GM12875 (cell line): ENCODE data around the gene KLK13.

Source experiments
- H3K4me3 ChIP-seq: one replicate; pipeline ENCODE4 v1.5.1; 2011; ENCODE audit warnings: low read depth, low read length, control low read depth
- TF ChIP-seq, protein P1 (sequence below): IDR thresholded peaks from 2 replicates; pipeline ENCODE4 v1.5.1; 2011; ENCODE audit warnings: low read depth, mild to moderate bottlenecking, control low read depth, inconsistent platforms, low read length, moderate library complexity, borderline replicate concordance; ENCODE audit not compliant: insufficient read depth

Gene KLK13

DNA sequence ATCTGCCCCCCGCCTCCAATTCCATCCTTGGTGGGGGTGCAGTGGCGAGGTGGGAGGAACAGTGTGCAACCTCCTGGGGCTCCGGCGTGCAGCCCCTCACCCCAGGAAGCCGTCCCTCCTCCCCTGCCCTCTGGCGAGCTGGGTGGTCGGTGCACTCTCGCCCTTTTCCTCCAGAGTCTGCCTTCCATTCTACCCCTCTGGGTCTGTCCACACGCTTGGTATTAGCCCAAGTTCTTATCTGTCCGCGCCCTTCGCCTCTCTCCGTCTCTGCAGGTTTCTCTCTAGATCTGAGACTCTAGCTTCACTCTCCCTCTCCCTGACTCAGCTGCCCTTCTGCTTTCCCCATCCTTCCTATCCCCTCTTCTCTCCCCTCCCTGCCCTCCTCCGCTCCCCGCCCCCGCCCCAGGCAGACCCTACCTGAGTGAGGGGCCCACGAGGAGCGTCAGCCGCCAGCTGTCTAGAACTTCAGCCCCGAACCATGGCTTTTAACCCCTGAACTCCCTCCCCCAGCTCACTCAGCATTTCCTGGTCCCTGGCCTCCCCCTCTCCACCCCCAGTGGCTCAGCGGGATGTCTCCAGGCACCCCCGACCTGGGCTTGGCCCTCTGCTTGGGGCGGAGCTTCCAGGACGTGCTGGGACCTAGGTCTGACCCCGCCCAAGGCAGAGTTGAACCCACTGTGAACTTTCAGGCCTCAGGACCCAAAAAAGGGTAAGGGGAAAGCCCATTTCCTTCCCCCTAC lies 499 bp upstream of the KLK13 start:
- TF ChIP-seq, protein P1, sequence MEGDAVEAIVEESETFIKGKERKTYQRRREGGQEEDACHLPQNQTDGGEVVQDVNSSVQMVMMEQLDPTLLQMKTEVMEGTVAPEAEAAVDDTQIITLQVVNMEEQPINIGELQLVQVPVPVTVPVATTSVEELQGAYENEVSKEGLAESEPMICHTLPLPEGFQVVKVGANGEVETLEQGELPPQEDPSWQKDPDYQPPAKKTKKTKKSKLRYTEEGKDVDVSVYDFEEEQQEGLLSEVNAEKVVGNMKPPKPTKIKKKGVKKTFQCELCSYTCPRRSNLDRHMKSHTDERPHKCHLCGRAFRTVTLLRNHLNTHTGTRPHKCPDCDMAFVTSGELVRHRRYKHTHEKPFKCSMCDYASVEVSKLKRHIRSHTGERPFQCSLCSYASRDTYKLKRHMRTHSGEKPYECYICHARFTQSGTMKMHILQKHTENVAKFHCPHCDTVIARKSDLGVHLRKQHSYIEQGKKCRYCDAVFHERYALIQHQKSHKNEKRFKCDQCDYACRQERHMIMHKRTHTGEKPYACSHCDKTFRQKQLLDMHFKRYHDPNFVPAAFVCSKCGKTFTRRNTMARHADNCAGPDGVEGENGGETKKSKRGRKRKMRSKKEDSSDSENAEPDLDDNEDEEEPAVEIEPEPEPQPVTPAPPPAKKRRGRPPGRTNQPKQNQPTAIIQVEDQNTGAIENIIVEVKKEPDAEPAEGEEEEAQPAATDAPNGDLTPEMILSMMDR: no peak
- H3K4me3 ChIP-seq: no peak overlapping the region

DNA sequence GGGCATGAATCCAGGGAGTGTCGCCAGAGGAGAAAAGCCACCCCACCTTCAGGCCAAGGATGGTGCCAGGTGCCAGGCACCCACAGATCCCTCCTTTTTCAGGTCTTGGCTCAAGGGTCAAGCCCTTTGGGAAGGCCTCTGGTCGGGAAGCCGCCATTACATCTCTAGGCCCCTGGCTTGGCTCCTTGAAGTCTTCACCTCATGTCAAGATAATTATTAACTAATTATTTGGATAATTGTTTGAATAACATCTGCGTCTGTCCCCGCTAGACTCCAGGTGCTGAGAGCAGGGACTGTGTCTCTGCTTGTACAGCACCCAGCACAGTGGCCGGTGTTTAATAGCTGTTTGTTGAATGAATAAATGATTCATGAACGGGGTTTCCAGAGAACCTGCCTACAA lies 1.2 kb downstream of the KLK13 start:
- no peak overlapping the region for H3K4me3 ChIP-seq
- TF ChIP-seq, protein P1: no peak

DNA sequence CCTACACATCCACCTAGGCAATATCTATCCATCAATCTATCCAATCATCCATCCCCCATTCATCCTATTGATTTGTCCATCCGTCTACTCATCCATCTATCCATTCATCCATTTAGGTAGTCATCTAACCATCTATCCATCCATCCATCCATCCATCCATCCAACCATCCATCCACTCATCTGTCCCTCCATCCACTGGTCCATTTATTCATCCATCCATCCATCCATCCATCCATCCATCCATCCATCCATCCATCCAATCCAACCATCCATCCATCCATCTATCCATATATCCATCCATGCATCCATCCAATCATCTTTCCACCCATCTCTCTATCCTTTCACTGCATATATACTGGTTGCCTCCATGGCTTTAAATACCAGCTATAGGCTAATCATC lies 3.9 kb downstream of the KLK13 start:
- H3K4me3 ChIP-seq: no peak overlapping the region
- TF ChIP-seq, protein P1: no peak

DNA sequence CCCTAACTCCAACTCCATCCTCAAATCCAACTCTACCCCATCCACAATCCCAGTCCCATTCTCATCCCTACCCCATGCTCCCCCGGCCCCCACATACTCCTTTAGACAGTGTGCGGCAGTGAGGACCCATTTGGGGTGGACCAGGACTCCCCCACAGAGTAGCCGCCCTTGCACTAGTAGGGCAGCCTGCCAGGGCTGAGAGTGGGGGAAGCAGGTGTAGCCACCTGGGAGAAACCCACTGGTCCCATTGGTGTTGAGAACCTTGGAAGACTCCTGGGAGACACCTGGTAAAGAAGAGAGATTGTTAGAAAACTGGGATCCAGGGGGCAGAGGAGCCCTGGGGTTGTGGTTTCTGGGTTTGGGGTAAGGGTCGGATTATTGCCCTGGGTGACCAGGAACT lies 4.6 kb downstream of the KLK13 start:
- H3K4me3 ChIP-seq: no peak overlapping the region
- TF ChIP-seq, protein P1: no peak

DNA sequence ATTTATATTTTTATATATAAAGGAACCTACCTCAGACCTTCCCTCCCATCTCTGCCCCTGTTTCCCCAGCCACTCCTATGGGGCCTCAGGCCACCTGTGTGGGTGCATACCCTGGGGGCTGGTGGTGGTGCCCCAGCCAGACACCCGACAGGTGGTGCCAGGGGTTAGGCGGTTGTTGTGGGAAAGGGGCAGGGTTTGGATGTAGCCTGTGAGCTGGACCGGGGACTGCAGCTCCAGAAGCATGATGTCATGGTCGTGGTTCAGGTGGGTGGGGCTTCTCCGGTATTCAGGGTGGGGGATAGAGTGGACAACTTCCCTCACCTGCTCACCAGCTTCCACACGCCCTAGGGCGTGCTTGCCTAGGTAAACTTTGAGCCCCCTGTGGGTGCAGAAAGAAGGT lies 5.2 kb downstream of the KLK13 start:
- H3K4me3 ChIP-seq: no peak overlapping the region
- TF ChIP-seq, protein P1: no peak

DNA sequence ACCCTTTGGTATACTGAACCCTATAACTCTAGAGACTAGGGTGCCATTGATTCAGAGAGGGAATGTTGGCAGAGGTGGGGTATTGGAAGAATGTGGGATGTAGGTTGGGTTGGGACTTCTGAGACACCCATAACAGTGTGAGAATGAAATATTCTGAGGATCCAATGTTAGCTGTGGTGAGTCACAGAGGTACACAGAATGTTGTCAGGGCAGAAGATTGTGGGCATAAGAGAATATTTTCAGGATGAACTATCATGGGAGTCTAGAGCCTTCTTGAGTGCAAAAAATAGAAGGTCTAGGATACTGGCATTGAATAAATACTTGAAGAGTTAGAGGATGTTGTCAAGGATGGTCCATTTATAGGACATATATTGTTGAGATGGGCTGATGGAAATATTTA lies 9.0 kb downstream of the KLK13 start:
- TF ChIP-seq, protein P1: no peak
- no peak overlapping the region for H3K4me3 ChIP-seq

DNA sequence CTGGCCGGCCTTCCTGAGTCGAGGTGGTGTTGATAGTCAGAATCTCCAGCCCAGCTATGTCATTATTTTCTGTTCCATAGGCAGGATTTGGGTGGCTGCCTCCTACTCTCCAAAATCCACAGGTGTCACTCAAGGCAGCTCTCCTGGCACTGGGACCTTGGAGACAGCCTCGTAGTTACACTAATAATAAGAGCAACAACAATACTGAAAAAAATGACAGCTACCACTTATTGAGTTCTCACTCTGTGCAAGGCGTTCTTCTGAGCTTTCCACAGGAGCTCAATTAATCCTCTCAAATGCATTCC lies 17.9 kb downstream of the KLK13 start:
- H3K4me3 ChIP-seq: no peak overlapping the region
- TF ChIP-seq, protein P1: no peak
